ENCODE data around the gene PRX.
"Not testable (repeated sequence)": the region's sequence is repeated elsewhere in the genome, so short reads cannot be mapped to it uniquely, and the experiment has no call there.

The PRX gene

GRCh38 chr19:40413291-40413845 lies at the start of gene PRX:
Gene PRX, minus strand, starts transcription at chr19:40413378. Its CDS starts 5,446 bp downstream, at chr19:40407932.
- DNase-seq (ENCODE audit: low read depth), result no peak

GRCh38 chr19:40461669-40462221 lies 48.6 kb upstream of the PRX start:
- no peak for DNase-seq (ENCODE audit: low read depth)

- no peak for DNase-seq (ENCODE audit: low read depth)
These were observed 47.0 kb upstream of the PRX start for GRCh38 chr19:40460185-40460584.

GRCh38 chr19:40458597-40458974 lies 45.4 kb upstream of the PRX start:
- DNase-seq (ENCODE audit: low read depth), result no peak

GRCh38 chr19:40457953-40458596 lies 44.9 kb upstream of the PRX start:
- no peak for DNase-seq (ENCODE audit: low read depth)

- no peak for DNase-seq (ENCODE audit: low read depth)
These were observed 43.9 kb upstream of the PRX start for GRCh38 chr19:40457048-40457447.

- not testable (repeated sequence) for DNase-seq (ENCODE audit: low read depth)
These were observed 40.8 kb upstream of the PRX start for GRCh38 chr19:40453943-40454342.

GRCh38 chr19:40453151-40453735 lies 40.1 kb upstream of the PRX start:
- DNase-seq (ENCODE audit: low read depth), result no peak

- DNase-seq (ENCODE audit: low read depth), result no peak
These were observed 38.8 kb upstream of the PRX start for GRCh38 chr19:40452016-40452415.

- DNase-seq (ENCODE audit: low read depth), result no peak
These were observed 37.5 kb upstream of the PRX start for GRCh38 chr19:40450664-40451063.

GRCh38 chr19:40449506-40449905 lies 36.3 kb upstream of the PRX start:
- DNase-seq (ENCODE audit: low read depth), result no peak

GRCh38 chr19:40446263-40446784 lies 33.1 kb upstream of the PRX start:
- DNase-seq (ENCODE audit: low read depth), result no peak

GRCh38 chr19:40445780-40446262 lies 32.6 kb upstream of the PRX start:
- DNase-seq (ENCODE audit: low read depth), result no peak

- no peak for DNase-seq (ENCODE audit: low read depth)
These were observed 31.7 kb upstream of the PRX start for GRCh38 chr19:40444825-40445312.

GRCh38 chr19:40444000-40444824 lies 31.0 kb upstream of the PRX start, which contains the start of gene SERTAD3:
Gene SERTAD3, minus strand, starts transcription at chr19:40444335. Its CDS starts 2,255 bp downstream, at chr19:40442080.
- DNase-seq (ENCODE audit: low read depth), result peak; percentile 96

- DNase-seq (ENCODE audit: low read depth), result peak; percentile 100
These were observed 30.2 kb upstream of the PRX start for GRCh38 chr19:40443131-40443999.

GRCh38 chr19:40442328-40443130 lies 29.4 kb upstream of the PRX start:
- DNase-seq (ENCODE audit: low read depth), result no peak

GRCh38 chr19:40441719-40442253 lies 28.6 kb upstream of the PRX start:
- no peak for DNase-seq (ENCODE audit: low read depth)

- DNase-seq (ENCODE audit: low read depth), result no peak
These were observed 25.1 kb upstream of the PRX start for GRCh38 chr19:40438284-40438683.

Measured in HS-27A (cell line).